GM12878 (cell line): ENCODE data around the gene MTF1. TPM values are rescaled to one million over a fixed set of nuclear protein-coding genes. Genes with fewer than 3 reads are reported as not detected.

Experiments
- ATAC-seq: fragments of 200-7000 bp; cut with Tn5 transposase; 3 replicates; pipeline ENCODE4 v1.9.1; 2020; ENCODE audit warnings: mild to moderate bottlenecking, moderate library complexity
- BruUV-seq: library from RNA; stranded (reverse); fragments of 400-500 nt; replicated peaks from 2 replicates; lab custom pipeline; 2021; lab: Mats Ljungman, UMichigan
- CTCF ChIA-PET: fragments of 300-600 bp; sonication (Branson Sonifier 250); formaldehyde crosslinking; extraction: SDS; loops from one replicate; lab custom pipeline; 2021; ENCODE audit warnings: inconsistent platforms; lab: Yijun Ruan, JAX
- POLR2A ChIA-PET: fragments of 350-600 bp; formaldehyde crosslinking; extraction: SDS; loops from one replicate; lab custom pipeline; 2021; ENCODE audit warnings: inconsistent platforms; lab: Charles Lee
- RAD21 ChIA-PET: fragments of 300-600 bp; sonication (Branson Sonifier 250); formaldehyde crosslinking; loops from one replicate; lab custom pipeline; 2023; ENCODE audit warnings: antibody characterized with exemption; ENCODE audit not compliant: unreplicated experiment; lab: Charles Lee
- SMC1A ChIA-PET: fragments of 300-600 bp; sonication (Branson Sonifier 250); formaldehyde crosslinking; loops from one replicate; lab custom pipeline; 2023; ENCODE audit not compliant: unreplicated experiment, uncharacterized antibody; lab: Charles Lee
- DNase-seq: peaks from one replicate; pipeline ENCODE4 v3.0.0-alpha.2; 2011; ENCODE audit warnings: low read depth, low spot score
- FAIRE-seq: peaks from 3 replicates; lab custom pipeline; 2011; peaks lifted over from hg19 to GRCh38; lab: Jason Lieb, UNC
- H2AFZ ChIP-seq: 2 replicates; pipeline ENCODE4 v1.6.0; 2011; ENCODE audit warnings: low read depth, low read length, control low read depth; ENCODE audit not compliant: control insufficient read depth
- H3K27ac ChIP-seq: 2 replicates; pipeline ENCODE4 v1.5.1; 2011; ENCODE audit warnings: control low read depth; ENCODE audit not compliant: control insufficient read depth, insufficient read depth
- H3K27me3 ChIP-seq, 2 experiments: replicated peaks in 1 of 2; 2 replicates each; pipeline versions ENCODE4 v1.6.0 to v1.6.1; 2011; ENCODE audit warnings: low read length in 1 of 2; ENCODE audit not compliant: control insufficient read depth in 2 of 2, insufficient read depth in 2 of 2
- H3K36me3 ChIP-seq, 2 experiments: 2 replicates each; pipeline ENCODE4 v1.5.1; 2011; ENCODE audit warnings: low read length in 1 of 2; ENCODE audit not compliant: control insufficient read depth in 2 of 2, insufficient read depth in 2 of 2
- H3K4me1 ChIP-seq: 2 replicates; pipeline ENCODE4 v1.6.1; 2011; ENCODE audit warnings: mild to moderate bottlenecking, low read length, moderate library complexity, mixed read lengths; ENCODE audit not compliant: control insufficient read depth, insufficient read depth
- H3K4me2 ChIP-seq: 2 replicates; pipeline ENCODE4 v1.6.0; 2011; ENCODE audit warnings: control low read depth; ENCODE audit not compliant: control insufficient read depth, insufficient read depth
- H3K4me3 ChIP-seq: fragments of 200-600 bp; sonication (generic); 2 replicates; pipeline ENCODE4 v1.5.1; 2016
- H3K79me2 ChIP-seq: 2 replicates; pipeline ENCODE4 v1.6.0; 2011; ENCODE audit warnings: low read length; ENCODE audit not compliant: control insufficient read depth, insufficient read depth
- H3K9ac ChIP-seq: 2 replicates; pipeline ENCODE4 v1.8.0; 2011; ENCODE audit warnings: low read length, control low read depth, mixed read lengths; ENCODE audit not compliant: control insufficient read depth, insufficient read depth
- H3K9me3 ChIP-seq: replicated peaks from 3 replicates; pipeline ENCODE4 v1.5.1; 2011; ENCODE audit warnings: mild to moderate bottlenecking, low read length; ENCODE audit not compliant: control insufficient read depth, insufficient read depth
- H4K20me1 ChIP-seq: 2 replicates; pipeline ENCODE4 v1.6.0; 2011; ENCODE audit not compliant: control insufficient read depth, insufficient read depth
- BCL11A ChIP-seq: IDR thresholded peaks from 2 replicates; pipeline ENCODE4 v1.6.1; 2011; ENCODE audit warnings: low read depth, low read length
- CHD2 ChIP-seq: IDR thresholded peaks from 2 replicates; pipeline ENCODE4 v1.6.1; 2011; ENCODE audit warnings: low read depth, low read length, improper control_type of control experiment, borderline replicate concordance
- MXI1 ChIP-seq: fragments of 150-350 bp; IDR thresholded peaks from 2 replicates; pipeline ENCODE4 v1.6.1; 2011; ENCODE audit warnings: low read depth, mild to moderate bottlenecking, inconsistent platforms, low read length, improper control_type of control experiment
- TCF12 ChIP-seq: IDR thresholded peaks from 2 replicates; pipeline ENCODE4 v1.6.1; 2011; ENCODE audit warnings: low read depth, mild to moderate bottlenecking, low read length
- WRNIP1 ChIP-seq: IDR thresholded peaks from 2 replicates; pipeline ENCODE4 v1.6.1; 2011; ENCODE audit warnings: low read depth, low read length, improper control_type of control experiment, borderline replicate concordance
- ZNF384 ChIP-seq: IDR thresholded peaks from 2 replicates; pipeline ENCODE4 v1.6.1; 2012; ENCODE audit warnings: low read depth, mild to moderate bottlenecking, low read length, improper control_type of control experiment, borderline replicate concordance
- WGBS: methylation state at CpG from one replicate; pipeline ENCODE4 v1.1.6; 2016; ENCODE audit warnings: low lambda C conversion rate; ENCODE audit not compliant: insufficient replicate concordance, insufficient coverage; ENCODE audit errors: missing lambda C conversion rate; 5-methylcytosine and 5-hydroxymethylcytosine counted together
- in situ Hi-C: fragments of 300-500 bp; cut with MboI; formaldehyde crosslinking; loops from 9 replicates; pipeline ENCODE4 v1.14.3; 2018; ENCODE audit warnings: mixed read lengths
- intact Hi-C: fragments of 100-400 bp; cut with micrococcal nuclease; formaldehyde crosslinking; loops from one replicate; pipeline ENCODE4 v1.14.2; 2022; ENCODE audit not compliant: unreplicated experiment
- polyA plus RNA-seq, 11 experiments: library from polyadenylated mRNA; depleted of rRNA in 4 of 11; unstranded in 6 of 11; stranded (reverse) in 5 of 11; fragments of >200 nt; fragmentation: Nextera tagmentation in 4 of 11; fragmentation: Illumina TruSeq in 1 of 11; extraction: Ambion mirVana in 4 of 11; extraction: Trizol in 1 of 11; gene quantifications; 1 replicate in 1 of 11; 2 replicates in 10 of 11; pipeline versions ENCODE4 v1.2.1 to v1.2.3, GENCODE V29; 2011 to 2016; ENCODE audit warnings: inconsistent platforms in 2 of 11, missing spikeins in 2 of 11, low read depth in 1 of 11
- total RNA-seq, 4 experiments: library from RNA; depleted of rRNA in 3 of 4; stranded (reverse); fragments of >200 nt in 3 of 4; fragmentation: Illumina TruSeq in 1 of 4; extraction: Trizol in 1 of 4; gene quantifications; 2 replicates each; pipeline versions ENCODE4 v1.2.1 to v1.2.3, GENCODE V29; 2013 to 2021

Gene MTF1
- total and polyA plus RNA-seq, 10 of the 15 experiments (the other 5 are each of a cell fraction or from before 2014, with no cell fraction given): 2.2 to 20.4 (median 6.7) TPM

- TF ChIP-seq WRNIP1 (no peak), BCL11A (no peak), TCF12 (no peak), CHD2 (no peak), MXI1 (no peak), ZNF384 (no peak)
- H3K27me3 ChIP-seq: no peaks in the 10 kb centered on the region
- no peak overlapping the region for H3K27ac ChIP-seq
- peaks cover 3% of the 10 kb centered on the region for H3K79me2 ChIP-seq
- no peak for ATAC-seq
- H3K9me3 ChIP-seq: no peaks in the 10 kb centered on the region
- peaks cover 13 to 16% of the 10 kb centered on the region in 2 experiments for H3K36me3 ChIP-seq
- 69% methylated on average over 2 of the region's 2 CpGs for WGBS
- H3K4me1 ChIP-seq: peaks cover 7% of the 10 kb centered on the region; the same call in 1 of the 2 replicates
- ChIA-PET CTCF (interaction anchor here (2.9 kb wide), 1 partner anchor 46 kb away, joined by 13 read pairs; the partner anchor contains the start of gene MTF1), RAD21 (no interaction called here), SMC1A (no interaction called here), POLR2A (interaction anchor here (1.0 kb wide), 1 partner anchor 58 kb away, joined by 3 read pairs; no protein-coding TSS in a partner anchor)
- H3K4me2 ChIP-seq: no peak overlapping the region
- intact Hi-C loops (no loop called here), in situ Hi-C loops (no loop called here)
- no peak for FAIRE-seq
- no peak overlapping the region for H3K4me3 ChIP-seq
- no peak overlapping the region for H3K9ac ChIP-seq
- BruUV-seq: no TSS peak
- no peaks in the 10 kb centered on the region for H4K20me1 ChIP-seq
- no peak overlapping the region for H2AFZ ChIP-seq
- DNase-seq: no peak
Measured at GRCh38 chr1:37813529-37814145, 45.8 kb downstream of the MTF1 start.
